GM20000 (cell line): ENCODE measurements around the gene ABHD12.

Source experiments
- DNase-seq: peaks from one replicate; pipeline ENCODE4 v3.0.0; 2012; ENCODE audit warnings: low spot score
- TF ChIP-seq, protein P1 (sequence below): IDR thresholded peaks from 2 replicates; pipeline ENCODE4 v1.5.1; 2012; ENCODE audit warnings: mild to moderate bottlenecking, control low read depth; ENCODE audit errors: extremely low read depth, missing control alignments

ABHD12 gene

DNA sequence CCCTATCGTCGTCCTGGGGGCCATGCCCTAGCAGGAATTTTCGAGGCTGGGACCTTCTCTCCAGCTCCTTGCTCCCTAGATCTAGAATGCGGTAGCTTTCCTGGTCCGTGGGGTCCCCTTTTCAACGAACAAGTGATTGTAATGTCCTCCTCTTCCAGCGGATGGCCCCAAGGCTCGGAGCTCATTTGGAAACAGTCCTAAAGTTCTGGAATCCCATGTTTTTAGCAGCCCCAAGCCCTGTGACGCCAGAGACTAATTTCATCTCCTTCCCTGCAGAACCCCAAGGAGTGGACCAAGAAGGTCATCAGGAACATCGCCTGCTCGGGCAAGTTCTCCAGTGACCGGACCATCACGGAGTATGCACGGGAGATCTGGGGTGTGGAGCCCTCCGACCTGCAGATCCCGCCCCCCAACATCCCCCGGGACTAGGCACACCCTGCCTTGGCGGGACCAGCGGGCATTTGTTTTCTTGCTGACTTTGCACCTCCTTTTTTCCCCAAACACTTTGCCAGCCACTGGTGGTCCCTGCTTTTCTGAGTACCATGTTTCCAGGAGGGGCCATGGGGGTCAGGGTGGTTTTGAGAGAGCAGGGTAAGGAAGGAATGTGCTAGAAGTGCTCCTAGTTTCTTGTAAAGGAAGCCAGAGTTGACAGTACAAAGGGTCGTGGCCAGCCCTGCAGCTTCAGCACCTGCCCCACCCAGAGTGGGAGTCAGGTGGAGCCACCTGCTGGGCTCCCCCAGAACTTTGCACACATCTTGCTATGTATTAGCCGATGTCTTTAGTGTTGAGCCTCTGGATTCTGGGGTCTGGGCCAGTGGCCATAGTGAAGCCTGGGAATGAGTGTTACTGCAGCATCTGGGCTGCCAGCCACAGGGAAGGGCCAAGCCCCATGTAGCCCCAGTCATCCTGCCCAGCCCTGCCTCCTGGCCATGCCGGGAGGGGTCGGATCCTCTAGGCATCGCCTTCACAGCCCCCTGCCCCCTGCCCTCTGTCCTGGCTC is 94.2 kb downstream of the ABHD12 start:
- TF ChIP-seq, protein P1, sequence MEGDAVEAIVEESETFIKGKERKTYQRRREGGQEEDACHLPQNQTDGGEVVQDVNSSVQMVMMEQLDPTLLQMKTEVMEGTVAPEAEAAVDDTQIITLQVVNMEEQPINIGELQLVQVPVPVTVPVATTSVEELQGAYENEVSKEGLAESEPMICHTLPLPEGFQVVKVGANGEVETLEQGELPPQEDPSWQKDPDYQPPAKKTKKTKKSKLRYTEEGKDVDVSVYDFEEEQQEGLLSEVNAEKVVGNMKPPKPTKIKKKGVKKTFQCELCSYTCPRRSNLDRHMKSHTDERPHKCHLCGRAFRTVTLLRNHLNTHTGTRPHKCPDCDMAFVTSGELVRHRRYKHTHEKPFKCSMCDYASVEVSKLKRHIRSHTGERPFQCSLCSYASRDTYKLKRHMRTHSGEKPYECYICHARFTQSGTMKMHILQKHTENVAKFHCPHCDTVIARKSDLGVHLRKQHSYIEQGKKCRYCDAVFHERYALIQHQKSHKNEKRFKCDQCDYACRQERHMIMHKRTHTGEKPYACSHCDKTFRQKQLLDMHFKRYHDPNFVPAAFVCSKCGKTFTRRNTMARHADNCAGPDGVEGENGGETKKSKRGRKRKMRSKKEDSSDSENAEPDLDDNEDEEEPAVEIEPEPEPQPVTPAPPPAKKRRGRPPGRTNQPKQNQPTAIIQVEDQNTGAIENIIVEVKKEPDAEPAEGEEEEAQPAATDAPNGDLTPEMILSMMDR: no peak
- DNase-seq: peak; percentile 60

DNA sequence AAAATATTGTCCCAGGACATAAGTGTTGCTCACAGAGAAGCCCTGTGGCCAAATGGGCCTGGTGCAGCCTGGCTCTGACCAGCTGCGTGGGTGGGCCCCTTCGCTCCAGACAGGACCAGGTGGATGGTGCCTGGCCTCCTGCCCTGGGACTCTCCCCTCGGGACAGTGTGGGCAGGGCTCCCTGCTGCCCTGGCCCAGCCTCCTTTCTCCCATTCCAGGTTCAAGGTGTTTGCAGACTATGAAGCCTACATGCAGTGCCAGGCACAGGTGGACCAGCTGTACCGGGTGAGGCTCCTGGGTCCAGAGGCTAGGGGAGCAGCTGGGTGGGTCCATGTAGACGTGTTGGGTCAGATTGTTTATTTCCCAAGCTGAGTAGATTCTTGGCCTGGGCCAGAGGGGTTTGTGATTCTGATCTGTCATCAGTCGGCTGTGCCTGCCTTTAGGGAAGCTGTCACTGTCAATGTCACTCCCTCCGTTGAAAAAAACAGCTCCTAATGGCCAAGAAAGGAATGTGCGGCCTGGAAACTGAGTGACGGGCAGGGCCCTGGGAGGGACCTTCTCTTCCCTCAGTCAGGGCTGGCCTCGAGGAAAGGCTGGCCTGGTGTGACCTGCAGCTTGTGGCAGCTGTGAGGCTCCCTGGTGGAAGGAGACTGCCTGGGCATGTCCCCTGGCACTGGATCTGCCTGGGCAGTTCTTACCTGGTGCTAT is 95.1 kb downstream of the ABHD12 start:
- TF ChIP-seq, protein P1: no peak
- no peak for DNase-seq

DNA sequence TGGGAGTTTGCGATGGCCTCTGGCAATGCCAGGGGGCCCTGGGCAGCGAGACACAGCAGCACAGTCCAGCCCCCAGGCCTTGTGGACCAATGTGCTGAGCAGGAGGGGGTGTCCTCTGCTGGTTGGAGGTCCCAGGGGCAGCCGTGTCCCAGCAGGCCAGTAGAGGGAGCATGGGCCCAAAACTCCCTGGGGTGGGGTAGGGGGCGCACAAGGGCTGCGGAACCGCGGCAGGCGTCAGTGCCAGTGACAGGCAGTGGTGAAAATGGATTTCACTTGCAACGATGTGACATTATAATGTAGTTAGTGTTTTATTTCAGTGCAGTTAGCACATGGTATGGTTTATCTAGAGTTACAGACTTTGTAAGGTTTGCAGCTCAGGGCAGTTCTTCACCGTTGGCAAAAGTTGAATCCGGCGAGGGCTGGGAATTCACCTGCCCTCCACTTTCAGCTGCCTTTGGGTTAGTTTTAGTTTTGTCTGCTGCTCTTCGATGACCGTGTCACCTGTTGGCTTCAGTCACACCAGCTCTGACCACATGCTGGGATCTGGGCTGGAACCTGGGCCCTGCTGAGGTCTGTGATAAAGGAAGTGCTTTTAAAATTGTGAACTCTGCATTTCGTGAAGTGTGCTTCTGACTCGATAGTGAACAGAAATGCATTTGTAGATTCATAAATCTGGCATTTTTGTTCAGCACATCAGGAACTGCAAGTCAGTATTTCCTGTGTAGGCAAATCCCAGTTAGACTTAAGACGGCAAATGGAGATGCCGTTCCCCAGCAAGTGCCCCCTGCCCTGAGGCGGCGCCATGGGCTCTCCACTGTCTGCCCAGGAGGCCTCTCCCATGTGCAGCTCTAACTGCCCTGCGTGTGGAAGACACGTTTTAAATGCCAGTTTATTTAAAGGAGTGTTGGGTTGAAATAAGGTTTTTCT is 95.9 kb downstream of the ABHD12 start:
- TF ChIP-seq, protein P1: peak; percentile 80
- DNase-seq: peak; percentile 80

DNA sequence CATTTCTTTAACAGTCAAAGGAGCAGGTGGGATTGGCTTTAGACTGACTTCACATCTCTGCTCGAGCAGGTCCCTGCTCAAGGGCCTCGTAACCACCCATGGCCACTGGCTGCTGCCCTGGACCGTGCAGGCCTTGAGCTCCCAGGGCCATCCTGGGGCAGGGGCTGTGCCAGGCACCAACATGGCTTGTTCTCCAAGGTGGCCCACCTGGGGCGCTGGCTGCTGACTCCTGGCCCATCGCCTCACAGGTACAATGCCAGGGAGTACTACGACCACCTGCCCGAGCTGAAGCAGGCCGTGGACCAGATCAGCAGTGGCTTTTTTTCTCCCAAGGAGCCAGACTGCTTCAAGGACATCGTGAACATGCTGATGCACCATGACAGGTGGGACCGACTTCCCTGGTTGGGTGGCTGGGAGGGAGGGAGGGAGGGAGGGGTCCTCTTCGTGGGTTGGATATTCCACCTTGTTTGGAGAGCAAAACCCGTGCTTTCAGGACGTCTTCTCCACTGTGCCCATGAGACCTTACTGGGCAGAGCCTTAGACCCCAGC is 96.7 kb downstream of the ABHD12 start:
- DNase-seq: no peak
- TF ChIP-seq, protein P1: no peak

DNA sequence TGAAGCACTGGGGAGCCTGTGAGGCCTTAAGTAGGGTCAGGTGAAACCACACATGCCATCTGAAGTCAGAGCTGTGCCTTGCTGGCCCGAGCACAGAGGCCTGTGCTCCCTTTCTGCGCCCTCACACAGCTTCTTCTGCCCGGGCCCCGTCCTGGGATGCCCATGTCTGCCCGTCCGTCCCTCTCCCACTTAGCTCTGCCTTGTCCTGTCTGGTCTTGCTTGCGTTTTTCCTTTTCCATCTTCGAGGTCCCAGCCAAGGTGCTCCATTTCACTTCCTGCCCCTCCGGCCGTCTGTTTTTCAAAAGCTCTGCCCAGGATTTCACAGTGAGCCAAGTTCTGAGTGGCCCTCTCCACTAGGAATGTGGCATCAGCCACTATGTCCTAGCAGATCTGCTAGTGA is 97.1 kb downstream of the ABHD12 start:
- TF ChIP-seq, protein P1: no peak
- DNase-seq: no peak

DNA sequence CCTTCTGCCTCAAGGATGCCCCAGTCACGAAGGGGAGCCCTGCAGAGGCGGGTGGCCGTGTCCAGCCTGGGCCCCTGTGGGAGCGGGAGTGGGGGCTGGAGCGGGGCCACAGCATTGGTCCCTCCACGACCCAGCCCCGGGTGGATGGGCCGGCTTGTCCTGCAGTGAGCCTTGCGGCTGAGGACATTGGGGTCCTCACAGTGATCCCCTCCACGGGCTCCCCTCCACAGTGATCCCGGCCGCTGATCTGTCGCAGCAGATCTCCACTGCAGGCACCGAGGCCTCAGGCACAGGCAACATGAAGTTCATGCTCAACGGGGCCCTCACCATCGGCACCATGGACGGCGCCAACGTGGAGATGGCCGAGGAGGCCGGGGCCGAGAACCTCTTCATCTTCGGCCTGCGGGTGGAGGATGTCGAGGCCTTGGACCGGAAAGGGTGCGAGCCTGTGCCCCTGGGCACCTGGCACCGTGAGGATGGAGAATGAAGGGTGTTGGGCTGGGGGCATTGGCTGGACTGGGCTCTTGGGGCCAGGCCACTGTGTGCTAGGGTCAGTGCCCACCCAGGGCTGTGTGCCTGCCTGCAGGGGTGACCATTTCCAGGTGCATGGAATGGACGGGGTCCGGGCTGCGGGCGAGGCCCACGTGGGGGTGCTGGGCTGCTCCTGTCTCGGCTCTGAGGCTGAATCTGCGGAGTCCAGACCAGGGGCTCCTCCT is 98.3 kb downstream of the ABHD12 start:
- TF ChIP-seq, protein P1: no peak

More for the DNA sequence above, 98.3 kb downstream of the ABHD12 start:
- DNase-seq: no peak
